Transverse colon (tissue), 4 donors: ENCODE data around the gene C1QB.

Experiments
- EP300 ChIP-seq: sonication (generic); formaldehyde crosslinking; IDR thresholded peaks from one replicate; pipeline ENCODE4 v1.6.1; 2017; ENCODE audit warnings: antibody characterized with exemption, low read depth
- POLR2A ChIP-seq: fragments of 450-650 bp; IDR thresholded peaks from one replicate; pipeline ENCODE4 v1.6.1; 2016; ENCODE audit warnings: antibody characterized with exemption, mild to moderate bottlenecking, moderate library complexity
- POLR2AphosphoS5 ChIP-seq, 3 donors: sonication (generic); formaldehyde crosslinking; IDR thresholded peaks; one replicate each; pipeline ENCODE4 v1.6.1; 2016; ENCODE audit warnings: antibody characterized with exemption in 3 of 3
- TF ChIP-seq, protein P1 (sequence below), 5 experiments: fragments of 200-600 bp in 3 of 5; fragments of 450-650 bp in 2 of 5; sonication (generic) in 3 of 5; IDR thresholded peaks; 1 replicate in 2 of 5; 2 replicates in 3 of 5; pipeline ENCODE4 v1.5.1; 2016 to 2017; ENCODE audit warnings: antibody characterized with exemption in 5 of 5, inconsistent platforms in 3 of 5, mild to moderate bottlenecking in 2 of 5, moderate library complexity in 1 of 5

DNA sequence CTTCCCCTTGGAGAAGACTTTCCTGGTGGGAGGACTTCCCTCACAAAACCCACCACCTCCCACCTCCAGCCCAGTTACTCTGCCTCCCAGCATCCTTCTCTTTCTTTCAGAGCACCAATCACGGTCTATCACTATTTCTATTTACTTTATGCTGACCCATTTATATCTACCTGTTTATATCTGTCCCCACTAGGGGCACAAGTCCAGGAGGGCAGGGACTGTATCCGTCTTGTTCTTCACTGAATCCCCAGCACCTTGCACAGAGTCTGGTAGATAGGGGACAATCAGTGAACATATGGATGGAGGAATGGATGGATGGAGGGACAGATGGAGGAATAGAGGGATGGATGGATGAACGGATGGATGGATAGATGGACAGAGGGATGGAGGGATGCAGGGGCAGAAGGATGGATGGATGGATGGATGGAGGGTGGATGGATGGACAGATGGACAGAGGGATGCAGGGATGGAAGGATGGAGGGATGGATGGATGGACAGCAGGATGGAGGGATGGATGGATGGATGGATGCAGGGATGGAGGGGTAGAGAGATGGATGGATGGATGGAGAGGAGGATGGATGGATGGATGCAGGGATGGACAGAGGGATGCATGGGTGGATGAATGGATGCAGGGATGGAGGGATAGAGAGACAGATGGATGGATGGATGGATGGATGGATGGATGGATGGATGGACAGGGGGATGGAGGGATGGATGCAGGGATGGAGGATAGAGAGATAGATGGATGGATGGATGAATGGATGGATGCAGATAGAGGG, 5.5 kb downstream of the C1QB start:
- no peak for TF ChIP-seq POLR2AphosphoS5 (IDR thresholded peaks at IDR 0.05)
- TF ChIP-seq, protein P1, sequence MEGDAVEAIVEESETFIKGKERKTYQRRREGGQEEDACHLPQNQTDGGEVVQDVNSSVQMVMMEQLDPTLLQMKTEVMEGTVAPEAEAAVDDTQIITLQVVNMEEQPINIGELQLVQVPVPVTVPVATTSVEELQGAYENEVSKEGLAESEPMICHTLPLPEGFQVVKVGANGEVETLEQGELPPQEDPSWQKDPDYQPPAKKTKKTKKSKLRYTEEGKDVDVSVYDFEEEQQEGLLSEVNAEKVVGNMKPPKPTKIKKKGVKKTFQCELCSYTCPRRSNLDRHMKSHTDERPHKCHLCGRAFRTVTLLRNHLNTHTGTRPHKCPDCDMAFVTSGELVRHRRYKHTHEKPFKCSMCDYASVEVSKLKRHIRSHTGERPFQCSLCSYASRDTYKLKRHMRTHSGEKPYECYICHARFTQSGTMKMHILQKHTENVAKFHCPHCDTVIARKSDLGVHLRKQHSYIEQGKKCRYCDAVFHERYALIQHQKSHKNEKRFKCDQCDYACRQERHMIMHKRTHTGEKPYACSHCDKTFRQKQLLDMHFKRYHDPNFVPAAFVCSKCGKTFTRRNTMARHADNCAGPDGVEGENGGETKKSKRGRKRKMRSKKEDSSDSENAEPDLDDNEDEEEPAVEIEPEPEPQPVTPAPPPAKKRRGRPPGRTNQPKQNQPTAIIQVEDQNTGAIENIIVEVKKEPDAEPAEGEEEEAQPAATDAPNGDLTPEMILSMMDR (IDR thresholded peaks at IDR 0.05) = no peak
- TF ChIP-seq POLR2A = no peak
- TF ChIP-seq EP300 = no peak
